H1 (cell line): ENCODE results near the gene KATNAL2. TPM values are rescaled to one million over a fixed set of nuclear protein-coding genes. Genes with fewer than 3 reads are reported as not detected.

ENCODE experiments used
- CTCF ChIA-PET: fragments of 300-600 bp; sonication (Branson Sonifier 250); formaldehyde crosslinking; loops from one replicate; lab custom pipeline; 2021; ENCODE audit not compliant: partially characterized antibody; lab: Charles Lee
- POLR2A ChIA-PET: fragments of 300-600 bp; sonication (Branson Sonifier 250); formaldehyde crosslinking; loops from one replicate; lab custom pipeline; 2021; ENCODE audit warnings: inconsistent platforms; ENCODE audit not compliant: partially characterized antibody; lab: Charles Lee
- DNase-seq, 2 experiments: peaks; one replicate each; pipeline versions ENCODE4 v3.0.0 to v3.0.0-alpha.2; 2010 to 2022; ENCODE audit warnings: low spot score in 2 of 2, low read depth in 1 of 2, mixed read lengths in 1 of 2
- FAIRE-seq: peaks from 2 replicates; lab custom pipeline; 2011; peaks lifted over from hg19 to GRCh38; lab: Jason Lieb, UNC
- H2AFZ ChIP-seq: 2 replicates; pipeline ENCODE4 v1.8.1; 2012; ENCODE audit warnings: low read length, inconsistent platforms
- H2AK5ac ChIP-seq: 2 replicates; pipeline ENCODE4 v1.6.1; 2013; ENCODE audit warnings: low read depth, low read length
- H2BK120ac ChIP-seq: replicated peaks from 2 replicates; pipeline ENCODE3; 2013; ENCODE audit warnings: low read depth, low read length, inconsistent platforms
- H2BK12ac ChIP-seq: 2 replicates; pipeline ENCODE4 v1.6.1; 2013; ENCODE audit warnings: low read depth, low read length
- H2BK15ac ChIP-seq: 2 replicates; pipeline ENCODE4 v1.6.1; 2013; ENCODE audit warnings: low read length
- H2BK20ac ChIP-seq: 2 replicates; pipeline ENCODE4 v1.6.1; 2013; ENCODE audit warnings: low read length
- H2BK5ac ChIP-seq: 2 replicates; pipeline ENCODE4 v1.6.1; 2013; ENCODE audit warnings: low read depth, low read length
- H3K14ac ChIP-seq: 2 replicates; pipeline ENCODE4 v1.6.1; 2013; ENCODE audit warnings: inconsistent platforms; ENCODE audit not compliant: insufficient read length
- H3K18ac ChIP-seq: 2 replicates; pipeline ENCODE4 v1.6.1; 2013; ENCODE audit warnings: low read length; ENCODE audit errors: extremely low read depth
- H3K23ac ChIP-seq: 2 replicates; pipeline ENCODE4 v1.6.1; 2013; ENCODE audit warnings: inconsistent platforms; ENCODE audit not compliant: insufficient read length
- H3K23me2 ChIP-seq: 2 replicates; pipeline ENCODE4 v1.6.1; 2013; ENCODE audit warnings: low read depth, low read length
- H3K27ac ChIP-seq: 2 replicates; pipeline ENCODE4 v1.6.1; 2011; ENCODE audit warnings: low read depth, low read length, inconsistent platforms
- H3K27me3 ChIP-seq, 4 experiments: replicated peaks in 1 of 4; 1 replicate in 1 of 4; 2 replicates in 3 of 4; pipeline versions ENCODE4 v1.6.1 to v1.8.1; 2011 to 2013; ENCODE audit warnings: low read length in 3 of 4, mild to moderate bottlenecking in 3 of 4, inconsistent platforms in 2 of 4, mixed read lengths in 2 of 4, moderate library complexity in 1 of 4; ENCODE audit not compliant: control insufficient read depth in 3 of 4, insufficient read depth in 3 of 4; ENCODE audit errors: extremely low read depth in 1 of 4
- H3K36me3 ChIP-seq, 4 experiments: 2 replicates each; pipeline versions ENCODE4 v1.6.1 to v1.8.1; 2011 to 2013; ENCODE audit warnings: mild to moderate bottlenecking in 4 of 4, low read length in 3 of 4, moderate library complexity in 2 of 4, control low read depth in 1 of 4, inconsistent platforms in 1 of 4; ENCODE audit not compliant: insufficient read depth in 4 of 4, control insufficient read depth in 2 of 4
- H3K4ac ChIP-seq: replicated peaks from 2 replicates; pipeline ENCODE3; 2013; ENCODE audit warnings: low read length, low read depth, mixed read lengths, inconsistent platforms; ENCODE audit not compliant: insufficient read length
- H3K4me1 ChIP-seq, 4 experiments: replicated peaks in 1 of 4; 1 replicate in 1 of 4; 2 replicates in 3 of 4; pipeline versions ENCODE4 v1.6.1 to v1.8.1; 2011 to 2013; ENCODE audit warnings: low read length in 3 of 4, inconsistent platforms in 2 of 4, mixed read lengths in 1 of 4; ENCODE audit not compliant: insufficient read depth in 4 of 4, control insufficient read depth in 3 of 4
- H3K4me2 ChIP-seq, 2 experiments: 2 replicates each; pipeline versions ENCODE4 v1.6.1 to v1.8.1; 2011 to 2013; ENCODE audit warnings: low read depth in 2 of 2, low read length in 2 of 2, control low read depth in 1 of 2, inconsistent platforms in 1 of 2, mild to moderate bottlenecking in 1 of 2; ENCODE audit not compliant: insufficient read depth in 1 of 2
- H3K4me3 ChIP-seq, 4 experiments: fragments of 200-600, 300-600 bp in 1 of 4; sonication (generic), shearing (Covaris generic), sonication (Bioruptor Twin) in 1 of 4; 2 replicates each; pipeline versions ENCODE4 v1.5.1 to v1.8.1; 2011 to 2016; ENCODE audit warnings: low read length in 4 of 4, low read depth in 3 of 4, control low read depth in 2 of 4, inconsistent platforms in 2 of 4, mild to moderate bottlenecking in 2 of 4, mixed read lengths in 1 of 4, moderate library complexity in 1 of 4; ENCODE audit not compliant: insufficient read depth in 2 of 4; ENCODE audit errors: extremely low read depth in 1 of 4
- H3K56ac ChIP-seq: replicated peaks from 2 replicates; pipeline ENCODE3; 2013; ENCODE audit warnings: low read depth, mild to moderate bottlenecking, mixed read lengths, low read length, inconsistent platforms; ENCODE audit not compliant: insufficient read length
- H3K79me1 ChIP-seq: 2 replicates; pipeline ENCODE4 v1.6.1; 2013; ENCODE audit warnings: low read depth, low read length, control low read depth
- H3K79me2 ChIP-seq, 2 experiments: 2 replicates each; pipeline versions ENCODE4 v1.6.1 to v1.8.1; 2012 to 2013; ENCODE audit warnings: low read length in 2 of 2, mild to moderate bottlenecking in 2 of 2, inconsistent platforms in 1 of 2; ENCODE audit not compliant: insufficient read depth in 2 of 2, control insufficient read depth in 1 of 2
- H3K9ac ChIP-seq, 4 experiments: replicated peaks in 1 of 4; 1 replicate in 1 of 4; 2 replicates in 3 of 4; pipeline versions ENCODE4 v1.6.1 to v1.8.1; 2011 to 2013; ENCODE audit warnings: low read depth in 3 of 4, low read length in 3 of 4, control low read depth in 2 of 4, mild to moderate bottlenecking in 2 of 4, moderate library complexity in 2 of 4, inconsistent platforms in 1 of 4; ENCODE audit errors: extremely low read depth in 1 of 4
- H3K9me3 ChIP-seq, 2 experiments: 2 replicates each; pipeline versions ENCODE4 v1.6.1 to v1.8.1; 2012 to 2013; ENCODE audit warnings: mild to moderate bottlenecking in 2 of 2, moderate library complexity in 2 of 2, control low read depth in 1 of 2, inconsistent platforms in 1 of 2, low read depth in 1 of 2, low read length in 1 of 2, mixed read lengths in 1 of 2; ENCODE audit not compliant: insufficient read depth in 2 of 2
- H4K20me1 ChIP-seq, 2 experiments: replicated peaks in 1 of 2; 2 replicates each; pipeline versions ENCODE3 to v1.8.1; 2011 to 2013; ENCODE audit warnings: inconsistent platforms in 2 of 2, low read length in 2 of 2, mild to moderate bottlenecking in 1 of 2; ENCODE audit not compliant: insufficient read depth in 2 of 2, control insufficient read depth in 1 of 2
- H4K5ac ChIP-seq: 2 replicates; pipeline ENCODE4 v1.6.1; 2013; ENCODE audit warnings: low read length, low read depth, mixed read lengths, inconsistent platforms; ENCODE audit not compliant: insufficient read length
- H4K8ac ChIP-seq: 2 replicates; pipeline ENCODE4 v1.8.0; 2013; ENCODE audit warnings: mild to moderate bottlenecking, moderate library complexity, low read length, inconsistent platforms; ENCODE audit not compliant: insufficient read depth; ENCODE audit errors: extremely low read depth
- H4K91ac ChIP-seq: replicated peaks from 2 replicates; pipeline ENCODE3; 2013; ENCODE audit warnings: low read length, mixed read lengths, inconsistent platforms; ENCODE audit not compliant: insufficient read length
- CHD1 ChIP-seq: IDR thresholded peaks from 2 replicates; pipeline ENCODE4 v1.6.1; 2012; ENCODE audit warnings: low read depth, low read length, improper control_type of control experiment
- CREB1 ChIP-seq: IDR thresholded peaks from 2 replicates; pipeline ENCODE4 v1.6.1; 2012; ENCODE audit warnings: inconsistent platforms
- FOSL1 ChIP-seq: IDR thresholded peaks from 2 replicates; pipeline ENCODE4 v1.6.1; 2011; ENCODE audit warnings: mild to moderate bottlenecking, low read depth, low read length, moderate library complexity; ENCODE audit not compliant: insufficient read depth
- GABPA ChIP-seq: IDR thresholded peaks from 2 replicates; pipeline ENCODE4 v1.6.1; 2011; ENCODE audit warnings: mild to moderate bottlenecking, low read length, moderate library complexity, borderline replicate concordance; ENCODE audit not compliant: insufficient read depth
- NRF1 ChIP-seq: IDR thresholded peaks from 2 replicates; pipeline ENCODE4 v1.6.1; 2011; ENCODE audit warnings: mild to moderate bottlenecking, low read depth, low read length, improper control_type of control experiment
- WGBS, 2 experiments: shearing (Covaris generic) in 1 of 2; methylation state at CpG; one replicate each; pipeline versions ENCODE4 v1.1.6 to v1.1.7; 2013 to 2015; ENCODE audit warnings: low lambda C conversion rate in 2 of 2, mixed read lengths in 2 of 2, inconsistent platforms in 1 of 2, low coverage in 1 of 2, missing lambda C conversion rate in 1 of 2; ENCODE audit not compliant: insufficient replicate concordance in 2 of 2, insufficient coverage in 1 of 2, insufficient read length in 1 of 2; ENCODE audit errors: extremely low coverage in 1 of 2, missing lambda C conversion rate in 1 of 2; 5-methylcytosine and 5-hydroxymethylcytosine counted together
- polyA plus RNA-seq, 7 experiments: library from polyadenylated mRNA; depleted of rRNA in 3 of 7; stranded (reverse) in 5 of 7; unstranded in 2 of 7; fragments of >200 nt in 5 of 7; fragments of 200-250 nt in 2 of 7; gene quantifications; 1 replicate in 5 of 7; 2 replicates in 1 of 7; 4 replicates in 1 of 7; pipeline versions ENCODE4 v1.2.1 to v1.2.3, GENCODE V29; 2011 to 2013; ENCODE audit warnings: missing spikeins in 2 of 7, mixed read lengths in 2 of 7
- total RNA-seq: library from RNA; stranded (reverse); fragmentation: NEBNext Ultra II Directional; extraction: Animal tissue kit (Norgen Biotek cat#: 25700); gene quantifications from 2 replicates; pipeline ENCODE4 v1.2.1, GENCODE V29; 2021

Gene KATNAL2
- total and polyA plus RNA-seq, 2 of the 8 experiments (the other 6 are each of a cell fraction or from before 2014, with no cell fraction given) = 10.0 to 15.2 TPM

DNA sequence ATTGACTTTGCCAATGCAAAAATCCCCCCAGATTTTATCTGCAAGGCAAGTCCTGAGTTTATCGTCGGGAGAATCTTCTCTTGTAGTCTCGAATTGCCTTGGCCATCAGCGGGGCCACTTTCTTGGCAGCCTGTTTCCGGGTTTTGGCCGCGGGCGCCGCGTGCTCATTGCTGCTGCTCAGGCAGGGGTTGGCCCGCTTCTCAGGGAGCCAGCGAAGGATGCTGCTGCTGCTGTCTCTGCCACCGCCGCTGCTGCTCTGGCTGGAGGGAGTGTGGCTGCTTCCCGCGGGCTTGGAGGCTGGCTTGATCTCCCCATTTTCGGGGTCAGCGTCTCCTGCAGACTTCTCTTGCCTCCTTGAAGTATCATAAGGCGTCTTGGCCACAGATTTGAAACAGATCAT, 115.5 kb downstream of the KATNAL2 start:
- DNase-seq (no peak), FAIRE-seq (no peak)
- Histone ChIP-seq H3K14ac (no peak overlapping the region), H3K27ac (no peak overlapping the region), H3K23ac (no peak overlapping the region), H2BK20ac (no peak overlapping the region), H4K91ac (no peak overlapping the region), H3K27me3 (no peaks in the 10 kb centered on the region), H3K79me2 (no peaks in the 10 kb centered on the region), H3K4me2 (no peak overlapping the region), H3K18ac (no peak overlapping the region), H2AFZ (no peak overlapping the region), H3K4me3 (no peak overlapping the region), H2BK12ac (no peak overlapping the region), H3K9ac (no peak overlapping the region), H2BK120ac (no peak overlapping the region), H3K56ac (no peak overlapping the region), H3K9me3 (no peaks in the 10 kb centered on the region), H3K36me3 (no peaks in the 10 kb centered on the region), H2AK5ac (no peak overlapping the region), H4K20me1 (no peaks in the 10 kb centered on the region), H4K5ac (no peak overlapping the region), H2BK5ac (no peak overlapping the region), H3K79me1 (no peaks in the 10 kb centered on the region), H4K8ac (peak overlapping the region; percentile 5; the same call in 1 of the 2 replicates), H3K4ac (no peak overlapping the region), H3K4me1 (peaks cover 0 to 5% (median under 1%) of the 10 kb centered on the region in 4 experiments; a peak in 2 of 7 replicates), H3K23me2 (no peaks in the 10 kb centered on the region), H2BK15ac (no peak overlapping the region)
- CTCF ChIA-PET = interaction anchor here (1.3 kb wide), 1 partner anchor 82 kb away, joined by 3 read pairs; no protein-coding TSS in a partner anchor
- POLR2A ChIA-PET = no interaction called here
- WGBS, 2 experiments = 95% methylated on average over 19 of the region's 19 CpGs; no CpG with 5 or more reads in 1 of the 2 experiments
- no peak for TF ChIP-seq GABPA
- no peak for TF ChIP-seq CREB1
- no peak for TF ChIP-seq NRF1
- TF ChIP-seq FOSL1 = no peak
- TF ChIP-seq CHD1 = no peak
